Liver (tissue), 9 donors: ENCODE data around the gene SIRT1. TPM values are rescaled to one million over a fixed set of nuclear protein-coding genes. Genes with fewer than 3 reads are reported as not detected.

Source experiments
- DNase-seq: peaks from one replicate; pipeline ENCODE4 v3.0.0-alpha.2; 2017; ENCODE audit warnings: low spot score
- H3K27ac ChIP-seq, 2 donors: one replicate each; pipeline ENCODE4 v1.7.0; 2013; ENCODE audit warnings: inconsistent platforms in 2 of 2, low read length in 2 of 2, control low read depth in 1 of 2, low read depth in 1 of 2, mild to moderate bottlenecking in 1 of 2
- H3K27me3 ChIP-seq, 4 donors: one replicate each; pipeline versions ENCODE4 v1.6.1 to v1.7.0; 2013; ENCODE audit warnings: low read length in 3 of 4, inconsistent platforms in 1 of 4, mild to moderate bottlenecking in 1 of 4, moderate library complexity in 1 of 4; ENCODE audit not compliant: control insufficient read depth in 4 of 4, insufficient read depth in 4 of 4
- H3K36me3 ChIP-seq, 4 donors: one replicate each; pipeline versions ENCODE4 v1.6.1 to v1.7.0; 2013; ENCODE audit warnings: low read length in 3 of 4, mild to moderate bottlenecking in 3 of 4, low read depth in 1 of 4, moderate library complexity in 1 of 4; ENCODE audit not compliant: control insufficient read depth in 4 of 4, insufficient read depth in 3 of 4
- H3K4me1 ChIP-seq, 4 donors: one replicate each; pipeline versions ENCODE4 v1.6.1 to v1.7.0; 2013; ENCODE audit warnings: low read length in 3 of 4, mild to moderate bottlenecking in 3 of 4, moderate library complexity in 1 of 4; ENCODE audit not compliant: control insufficient read depth in 4 of 4, insufficient read depth in 4 of 4
- H3K4me3 ChIP-seq, 3 donors: one replicate each; pipeline versions ENCODE4 v1.6.1 to v1.7.0; 2013; ENCODE audit warnings: low read length in 3 of 3, control low read depth in 1 of 3, low read depth in 1 of 3, mild to moderate bottlenecking in 1 of 3
- H3K9ac ChIP-seq, 2 donors: one replicate each; pipeline ENCODE4 v1.7.0; 2013; ENCODE audit warnings: low read length in 2 of 2, mild to moderate bottlenecking in 2 of 2, moderate library complexity in 2 of 2, control low read depth in 1 of 2, low read depth in 1 of 2
- H3K9me3 ChIP-seq, 4 donors: one replicate each; pipeline versions ENCODE4 v1.6.1 to v1.7.0; 2013; ENCODE audit warnings: low read length in 3 of 4; ENCODE audit not compliant: control insufficient read depth in 4 of 4
- ATF3 ChIP-seq: IDR thresholded peaks from 2 replicates; pipeline ENCODE4 v1.6.1; 2016; ENCODE audit warnings: antibody characterized with exemption
- EGR1 ChIP-seq, 2 donors: IDR thresholded peaks; 2 replicates each; pipeline ENCODE4 v1.6.1; 2016 to 2018; ENCODE audit warnings: antibody characterized with exemption in 2 of 2, low read depth in 2 of 2
- FOXA1 ChIP-seq: IDR thresholded peaks from 2 replicates; pipeline ENCODE4 v1.6.1; 2016; ENCODE audit warnings: antibody characterized with exemption
- FOXA2 ChIP-seq: IDR thresholded peaks from 2 replicates; pipeline ENCODE4 v1.6.1; 2016; ENCODE audit warnings: antibody characterized with exemption
- GABPA ChIP-seq, 2 donors: IDR thresholded peaks in 1 of 2; conservative IDR thresholded peaks in 1 of 2; 2 replicates each; pipeline ENCODE4 v1.6.1; 2016; ENCODE audit warnings: antibody characterized with exemption in 2 of 2, mild to moderate bottlenecking in 1 of 2, moderate library complexity in 1 of 2
- HNF4A ChIP-seq, 2 donors: conservative IDR thresholded peaks; 2 replicates each; pipeline ENCODE4 v1.6.1; 2016; ENCODE audit warnings: antibody characterized with exemption in 2 of 2, mild to moderate bottlenecking in 2 of 2
- JUND ChIP-seq, 2 donors: IDR thresholded peaks; 2 replicates each; pipeline ENCODE4 v1.6.1; 2016; ENCODE audit warnings: antibody characterized with exemption in 2 of 2
- MAX ChIP-seq: IDR thresholded peaks from 2 replicates; pipeline ENCODE4 v1.6.1; 2016; ENCODE audit warnings: antibody characterized with exemption
- RAD21 ChIP-seq, 2 donors: IDR thresholded peaks; 2 replicates each; pipeline ENCODE4 v1.6.1; 2016; ENCODE audit warnings: antibody characterized with exemption in 2 of 2, mild to moderate bottlenecking in 2 of 2
- REST ChIP-seq: IDR thresholded peaks from 2 replicates; pipeline ENCODE4 v1.6.1; 2016; ENCODE audit warnings: antibody characterized with exemption, mild to moderate bottlenecking
- TAF1 ChIP-seq: conservative IDR thresholded peaks from 2 replicates; pipeline ENCODE4 v1.6.1; 2016; ENCODE audit warnings: antibody characterized with exemption, mild to moderate bottlenecking
- YY1 ChIP-seq: IDR thresholded peaks from 2 replicates; pipeline ENCODE4 v1.6.1; 2016; ENCODE audit warnings: antibody characterized with exemption, mild to moderate bottlenecking
- ZBTB33 ChIP-seq: IDR thresholded peaks from 2 replicates; pipeline ENCODE4 v1.6.1; 2016; ENCODE audit warnings: antibody characterized with exemption
- WGBS: extraction: QIAGEN DNeasy Blood & Tissue Kit; methylation state at CpG from one replicate; pipeline ENCODE4 v1.1.7; 2013; 5-methylcytosine and 5-hydroxymethylcytosine counted together
- polyA plus RNA-seq, 2 donors: library from polyadenylated mRNA; stranded (reverse) in 1 of 2; unstranded in 1 of 2; fragments of 200-250 nt in 1 of 2; fragments of >200 nt in 1 of 2; fragmentation: Nextera tagmentation in 1 of 2; extraction: Ambion mirVana in 1 of 2; gene quantifications; one replicate each; pipeline versions ENCODE4 v1.2.1 to v1.2.3, GENCODE V29; 2013 to 2015
- total RNA-seq, 2 donors: library from RNA; depleted of rRNA; stranded (reverse); fragments of >200 nt; gene quantifications; one replicate each; pipeline ENCODE4 v1.2.3, GENCODE V29; 2014
- donor health status: healthy.
- donor health status: healthy.
- donor health status: healthy.
- donor health status: healthy.
- donor health status: healthy.

The SIRT1 gene
- total and polyA plus RNA-seq, 4 donors, result 3.0 to 14.8 (median 7.8) TPM

GRCh38 chr10:67917169-67917568, 32.7 kb downstream of the SIRT1 start (continued):
- TF ChIP-seq HNF4A (conservative IDR thresholded peaks at IDR 0.05) (peak; percentile 57 to 63), ZBTB33 (peak; percentile 67), GABPA (IDR thresholded peaks at IDR 0.05 in 1 of 2, conservative IDR thresholded peaks at IDR 0.05 in 1 of 2) (peak in 1 of 2 donors; percentile 38), JUND (IDR thresholded peaks at IDR 0.05) (no peak), FOXA2 (peak; percentile 37)

- no peak for TF ChIP-seq MAX
- no peak for TF ChIP-seq FOXA1
- no peak for TF ChIP-seq HNF4A (conservative IDR thresholded peaks at IDR 0.05)
- TF ChIP-seq EGR1 (IDR thresholded peaks at IDR 0.05; ENCODE audit: low read depth in 2 of 2), result no peak
- no peak for TF ChIP-seq YY1
- no peak for TF ChIP-seq RAD21 (IDR thresholded peaks at IDR 0.05)
- no peak for TF ChIP-seq ZBTB33
- TF ChIP-seq TAF1, result no peak
- no peak for TF ChIP-seq ATF3
- no peak for TF ChIP-seq REST
- H3K4me1 ChIP-seq, result peaks cover 5 to 27% (median 18%) of the 10 kb centered on the region in 4 donors
- H3K9ac ChIP-seq, result no peak overlapping the region
- no peak overlapping the region for H3K4me3 ChIP-seq
- H3K9me3 ChIP-seq, result no peaks in the 10 kb centered on the region
- no peak overlapping the region for H3K27ac ChIP-seq
- no peaks in the 10 kb centered on the region for H3K27me3 ChIP-seq
- no peak for DNase-seq
- 86% methylated on average over 1 of the region's 1 CpG for WGBS
- H3K36me3 ChIP-seq, result peaks cover 0 to 26% (median 16%) of the 10 kb centered on the region in 4 donors
Observed at GRCh38 chr10:67917679-67918078, 33.2 kb downstream of the SIRT1 start.
